SIG-M5 (cell line): ENCODE measurements around the gene SLC25A25.

Experiments
- DNase-seq: peaks from one replicate; lab custom pipeline; 2025; lab: John Stamatoyannopoulos, UW

The SLC25A25 gene

GRCh38 chr9:128072144-128073021, 4.4 kb downstream of the SLC25A25 start:
- peak; percentile 74 for DNase-seq

- DNase-seq = no peak
Observed at GRCh38 chr9:128073253-128073886, 5.3 kb downstream of the SLC25A25 start.

GRCh38 chr9:128077847-128078503, 9.9 kb downstream of the SLC25A25 start:
- no peak for DNase-seq

- DNase-seq = no peak
Observed at GRCh38 chr9:128078504-128079434, 10.7 kb downstream of the SLC25A25 start.

- DNase-seq = no peak
Observed at GRCh38 chr9:128080206-128080605, 12.2 kb downstream of the SLC25A25 start.

GRCh38 chr9:128081056-128081455, 13.0 kb downstream of the SLC25A25 start:
- no peak for DNase-seq

- DNase-seq = no peak
Observed at GRCh38 chr9:128082151-128082550, 14.1 kb downstream of the SLC25A25 start.

- DNase-seq = no peak
Observed at GRCh38 chr9:128084746-128085145, 16.7 kb downstream of the SLC25A25 start.

- no peak for DNase-seq
Observed at GRCh38 chr9:128085943-128086342, 17.9 kb downstream of the SLC25A25 start.

- no peak for DNase-seq
Observed at GRCh38 chr9:128087262-128087661, 19.2 kb downstream of the SLC25A25 start.

- DNase-seq = no peak
Observed at GRCh38 chr9:128088253-128088945, 20.4 kb downstream of the SLC25A25 start.

- no peak for DNase-seq
Observed at GRCh38 chr9:128089299-128089698, 21.3 kb downstream of the SLC25A25 start.

GRCh38 chr9:128091144-128091543, 23.1 kb downstream of the SLC25A25 start:
- DNase-seq = no peak

GRCh38 chr9:128091571-128091970, 23.5 kb downstream of the SLC25A25 start:
- DNase-seq = no peak

GRCh38 chr9:128092199-128092977, 24.4 kb downstream of the SLC25A25 start:
- no peak for DNase-seq

- no peak for DNase-seq
Observed at GRCh38 chr9:128093011-128093410, 25.0 kb downstream of the SLC25A25 start.

GRCh38 chr9:128094166-128094949, 26.3 kb downstream of the SLC25A25 start:
- peak; percentile 72 for DNase-seq

GRCh38 chr9:128094950-128095544, 27.0 kb downstream of the SLC25A25 start:
- no peak for DNase-seq
